ENCODE data around the gene MOCS2.

DNA sequence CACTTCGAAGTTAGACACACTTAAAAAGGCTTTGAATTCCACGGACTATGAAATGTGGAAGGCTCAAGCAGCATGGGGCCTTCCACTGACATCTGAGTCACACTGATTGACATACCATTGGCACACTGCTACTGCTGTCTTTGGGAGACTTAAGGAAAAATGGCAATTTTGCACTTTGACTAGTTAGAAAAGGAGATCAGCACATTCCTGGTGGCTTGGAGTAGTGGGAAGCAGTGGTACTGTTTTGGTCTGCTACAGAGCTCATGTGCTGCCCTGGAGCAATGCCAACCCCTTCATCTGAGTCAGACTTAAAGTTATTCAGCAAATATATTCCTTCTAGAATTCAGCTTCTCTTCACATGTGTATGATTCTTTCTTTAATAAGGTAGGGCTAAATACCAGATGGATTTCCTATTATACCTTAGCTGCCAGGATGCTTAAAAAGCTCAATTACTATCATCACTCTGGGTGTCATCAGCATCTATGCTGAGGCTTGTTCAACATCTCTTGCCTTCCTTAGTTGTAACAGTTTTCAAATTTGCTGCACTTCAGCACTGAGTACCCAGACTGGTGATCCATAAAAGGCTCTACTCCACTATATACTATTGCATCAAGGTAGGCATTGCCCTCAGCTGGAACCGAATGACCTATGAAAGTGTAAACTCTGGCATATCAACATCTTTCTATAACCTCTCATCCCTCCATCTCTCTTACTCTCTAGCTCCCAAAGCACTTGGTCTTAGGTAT is 42.3 kb upstream of the MOCS2 start:
- TF ChIP-seq EZH2phosphoT487 (IDR thresholded peaks at IDR 0.05; ENCODE audit: insufficient read depth, low read depth) = no peak
- TF ChIP-seq EZH2 (IDR thresholded peaks at IDR 0.05; ENCODE audit: insufficient read depth, poor library complexity, severe bottlenecking) = no peak

Data from GM23248 (cell line).